SK-MEL-5 (cell line): Measurements from ENCODE around the gene PI4KA. TPM values are rescaled to one million over a fixed set of nuclear protein-coding genes. Genes with fewer than 3 reads are reported as not detected.
"Not testable (repeated sequence)": the region's sequence is repeated elsewhere in the genome, so short reads cannot be mapped to it uniquely, and the experiment has no call there.

Experiments
- DNase-seq: peaks from one replicate; pipeline ENCODE4 v3.0.0-alpha.2; 2016; ENCODE audit warnings: low read depth, low spot score
- in situ Hi-C: cut with HindIII; loops from 2 replicates; pipeline ENCODE4 v1.10.0; 2016; ENCODE audit warnings: low sequenced_read_pairs, high pct_unique_total_duplicates, low pct_unique_long_range_greater_than_20kb
- total RNA-seq: library from RNA; depleted of rRNA; stranded (reverse); fragments of >200 nt; shearing (Covaris generic); gene quantifications from 2 replicates; pipeline ENCODE4 v1.2.3, GENCODE V29; 2014

The PI4KA gene
- total RNA-seq, 1 experiment from 2014 or later = 29.3 TPM

DNA sequence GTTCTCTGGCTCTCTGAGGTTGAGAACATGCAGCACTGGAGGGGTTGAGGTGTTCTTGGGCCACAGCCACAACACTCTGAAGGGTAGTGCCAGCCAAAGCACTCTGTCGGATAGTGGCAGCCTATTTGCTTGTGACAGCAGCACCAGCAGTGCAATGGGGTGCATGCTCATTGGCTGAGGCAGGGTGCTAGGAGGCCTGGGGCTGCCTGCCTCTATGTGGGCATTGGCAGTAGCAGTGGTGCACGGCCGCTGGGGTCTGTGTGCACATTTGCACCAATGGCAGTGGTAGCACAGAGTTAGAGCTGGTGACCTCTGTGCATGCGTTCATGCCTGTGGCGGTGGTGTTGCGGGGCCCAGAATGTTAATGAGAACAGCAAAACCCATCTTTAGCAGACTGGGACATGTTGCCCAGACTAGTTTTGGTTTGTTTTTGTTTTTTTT is 25.4 kb downstream of the PI4KA start:
- in situ Hi-C loops = no loop called here
- no peak for DNase-seq

DNA sequence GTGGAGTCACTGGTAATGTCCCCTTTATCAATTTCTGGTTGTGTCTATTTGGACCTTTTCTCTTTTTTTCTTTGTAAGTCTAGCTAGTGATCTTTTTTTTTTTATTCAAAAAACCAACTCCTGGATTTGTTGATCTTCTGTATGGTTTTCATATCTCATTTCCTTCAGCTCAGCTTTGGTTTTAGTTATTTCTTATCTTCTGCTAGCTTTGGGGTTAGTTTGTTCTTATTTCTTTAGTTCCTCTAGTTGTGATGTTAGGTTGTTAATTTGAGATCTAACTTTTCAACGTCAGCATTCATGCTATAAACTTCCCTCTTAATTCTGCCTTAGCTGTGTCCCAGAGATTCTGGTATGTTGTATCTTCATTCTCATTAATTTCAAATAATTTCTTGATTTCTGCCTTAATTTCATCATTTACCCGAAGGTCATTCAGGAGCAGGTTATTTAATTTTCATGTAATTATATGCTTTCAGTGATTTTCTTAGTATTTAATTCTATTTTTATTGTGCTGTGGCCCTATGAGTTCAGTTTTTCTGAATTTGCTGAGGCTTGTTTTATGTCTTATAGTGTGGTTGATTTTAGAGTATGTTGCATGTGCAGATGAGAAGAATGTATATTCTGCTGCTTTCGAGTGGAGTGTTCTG is 29.0 kb downstream of the PI4KA start:
- in situ Hi-C loops = no loop called here

DNA sequence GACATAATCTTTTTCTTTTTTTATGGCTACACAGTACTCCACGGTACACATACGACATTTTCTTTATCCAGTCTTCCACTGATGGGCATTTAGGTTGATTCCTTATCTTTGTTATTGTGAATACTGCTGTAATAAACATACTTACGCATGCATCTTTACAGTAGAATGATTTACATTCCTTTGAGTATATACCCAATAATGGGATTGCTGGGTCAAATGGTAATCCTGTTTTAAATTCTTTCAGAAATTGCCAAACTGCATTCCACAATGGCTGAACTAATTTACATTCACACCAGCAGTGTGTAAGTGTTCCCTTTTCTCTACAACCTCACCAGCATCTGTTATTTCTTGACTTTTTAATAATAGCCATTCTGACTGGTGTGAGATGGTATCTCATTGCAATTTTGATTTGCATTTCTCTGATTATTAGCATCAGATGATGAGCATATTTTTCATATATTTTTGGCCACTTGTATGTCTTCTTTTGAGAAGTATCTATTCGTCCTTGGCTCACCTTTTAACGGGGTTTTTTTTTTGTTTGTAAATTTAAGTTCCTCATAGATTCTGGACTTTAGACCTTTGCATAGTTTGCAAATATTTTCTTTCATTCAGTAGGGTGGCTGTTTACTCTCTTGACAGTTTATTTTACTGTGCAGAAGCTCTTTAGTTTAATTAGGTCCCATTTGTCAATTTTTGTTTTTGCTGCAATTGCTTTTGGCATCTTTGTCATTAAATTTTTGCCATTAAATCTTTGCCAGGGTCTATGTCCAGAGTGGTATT is 32.0 kb downstream of the PI4KA start:
- in situ Hi-C loops, DNase-seq: not testable (repeated sequence)

More for the DNA sequence above, 29.0 kb downstream of the PI4KA start:
- no peak for DNase-seq

DNA sequence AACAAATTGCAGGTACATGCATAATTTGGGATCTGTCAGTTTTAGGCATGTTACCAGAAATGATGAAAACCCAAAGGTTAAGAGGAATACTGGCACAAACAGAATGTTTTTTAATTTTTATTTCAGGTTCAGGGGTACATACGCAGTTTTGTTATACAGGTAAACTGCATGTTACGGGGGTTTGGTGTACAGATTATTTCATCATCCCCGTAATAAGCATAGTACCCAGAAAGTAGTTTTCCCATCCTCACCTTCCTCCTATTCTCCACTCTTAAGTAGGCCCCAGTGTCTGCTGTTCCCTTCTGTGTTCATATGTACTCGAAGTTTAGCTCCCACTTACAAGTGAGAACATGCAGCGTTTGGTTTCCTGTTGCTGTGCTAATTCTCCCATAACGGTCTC is 33.0 kb downstream of the PI4KA start:
- in situ Hi-C loops = no loop called here
- DNase-seq = no peak

DNA sequence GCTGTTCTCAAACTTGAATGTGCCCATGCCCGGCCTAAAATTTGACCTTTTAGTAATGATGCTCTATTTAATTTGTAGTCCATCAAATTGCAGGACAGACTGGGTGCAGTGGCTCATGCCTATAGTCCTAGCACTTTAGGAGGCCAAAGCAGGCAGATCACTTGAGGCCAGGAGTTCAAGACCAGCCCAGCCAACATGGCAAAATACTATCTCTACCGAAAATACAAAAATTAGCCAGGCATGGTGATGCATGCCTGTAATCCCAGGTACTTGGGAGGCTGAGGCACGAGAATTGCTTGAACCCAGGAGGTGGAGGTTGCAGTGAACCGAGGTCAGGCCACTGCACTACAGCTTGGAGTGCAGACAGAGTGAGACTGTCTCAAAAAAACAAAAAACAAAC is 33.4 kb downstream of the PI4KA start:
- in situ Hi-C loops, DNase-seq: not testable (repeated sequence)

DNA sequence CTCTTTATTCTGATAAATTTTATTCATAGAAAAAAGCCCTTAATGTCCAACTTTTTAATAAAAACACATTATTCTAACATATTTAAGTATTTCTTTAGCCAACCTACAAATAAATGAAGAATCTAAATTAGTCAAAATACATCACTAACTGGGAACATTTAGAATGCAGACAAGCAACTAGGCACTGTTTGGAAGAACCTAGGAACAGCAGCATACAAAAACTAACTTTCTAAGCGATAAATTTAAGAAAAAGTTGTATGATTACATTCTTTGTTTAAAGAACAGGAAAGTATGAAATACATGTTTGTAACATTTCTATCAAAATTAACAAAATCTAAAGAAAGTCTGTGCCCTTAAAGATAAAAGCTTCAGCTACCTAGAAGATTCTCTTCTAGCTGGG is 35.3 kb downstream of the PI4KA start:
- no peak for DNase-seq
- in situ Hi-C loops = no loop called here

DNA sequence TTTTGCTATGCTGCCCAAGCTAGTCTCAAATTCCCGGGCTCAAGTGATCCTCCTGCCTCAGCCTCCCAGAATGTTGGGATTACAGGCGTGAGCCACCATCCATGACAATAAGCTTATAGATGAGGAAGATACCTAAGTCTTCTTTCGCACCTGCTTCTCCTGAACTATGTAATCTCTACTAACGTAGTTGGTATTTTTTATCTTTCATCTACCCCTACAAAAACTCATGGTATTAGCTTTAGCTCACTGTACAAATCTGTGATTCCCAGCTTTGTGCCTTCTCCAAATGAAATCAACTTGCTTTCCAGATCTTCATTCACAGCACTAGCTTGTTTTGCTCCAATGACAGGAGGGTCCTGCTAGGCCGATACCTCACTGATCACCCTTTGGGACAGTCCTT is 36.4 kb downstream of the PI4KA start:
- in situ Hi-C loops = no loop called here
- no peak for DNase-seq

DNA sequence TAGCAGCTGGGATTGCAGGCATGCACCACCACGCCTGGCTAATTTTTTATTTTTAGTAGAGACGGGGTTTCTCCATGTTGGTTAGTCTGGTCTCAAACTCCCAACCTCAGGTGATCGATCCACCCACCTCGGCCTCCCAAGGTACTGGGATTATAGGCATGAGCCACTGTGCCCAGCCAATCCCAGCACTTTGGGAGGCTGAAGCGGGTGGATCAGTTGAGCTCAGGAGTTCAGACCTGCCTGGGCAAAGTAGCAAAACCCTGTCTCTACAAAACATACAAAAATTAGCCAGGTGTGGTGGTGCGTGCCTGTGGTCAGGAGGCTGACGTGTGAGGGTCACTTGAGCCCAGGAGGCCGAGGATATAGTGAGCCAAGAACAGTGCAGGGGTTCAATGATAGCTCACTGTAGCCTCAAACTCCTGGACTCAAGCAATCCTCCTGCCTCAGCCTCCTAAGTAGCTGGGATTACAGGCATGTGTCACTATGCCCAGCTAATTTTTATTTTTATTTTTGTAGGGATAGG is 36.8 kb downstream of the PI4KA start:
- in situ Hi-C loops, DNase-seq: not testable (repeated sequence)

DNA sequence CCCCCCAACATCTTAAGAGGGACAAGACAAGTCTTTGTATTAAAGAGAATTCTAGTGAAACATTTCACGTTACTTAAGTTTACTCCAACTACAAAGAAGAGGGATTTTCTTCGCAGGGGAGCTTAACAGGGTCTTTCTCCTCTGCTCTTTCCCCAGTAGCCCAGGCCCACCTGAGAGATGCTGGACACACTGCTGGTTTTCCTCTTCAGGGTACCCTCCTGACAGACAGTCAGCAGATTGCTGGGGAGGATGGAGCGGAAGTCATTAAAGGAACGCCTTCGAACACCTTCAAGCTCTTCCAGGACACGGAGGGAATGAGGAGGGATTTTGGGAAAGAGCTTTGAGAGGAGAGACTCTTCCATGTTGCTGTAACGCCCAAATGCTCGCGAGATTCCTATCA is 39.1 kb downstream of the PI4KA start:
- no peak for DNase-seq
- in situ Hi-C loops = no loop called here

DNA sequence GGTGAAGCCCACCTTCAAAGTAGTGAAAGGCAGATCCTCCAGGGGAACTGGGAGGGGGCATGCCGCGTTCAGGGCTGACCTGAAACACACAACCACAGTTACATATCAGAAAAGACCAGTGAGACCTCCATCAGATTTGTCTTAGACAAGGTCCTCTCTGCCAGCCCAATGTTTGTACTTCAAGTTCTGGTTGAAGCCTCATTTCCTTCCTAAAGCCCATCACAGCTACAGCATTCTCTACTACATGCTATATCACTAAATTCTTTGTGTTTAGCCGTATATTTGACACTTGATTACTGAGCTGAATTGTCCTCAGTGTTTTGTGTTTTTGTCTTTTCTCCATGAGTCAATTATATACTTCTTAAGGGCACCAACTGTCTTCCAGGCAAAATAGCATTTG is 40.1 kb downstream of the PI4KA start:
- DNase-seq = no peak
- in situ Hi-C loops = no loop called here

DNA sequence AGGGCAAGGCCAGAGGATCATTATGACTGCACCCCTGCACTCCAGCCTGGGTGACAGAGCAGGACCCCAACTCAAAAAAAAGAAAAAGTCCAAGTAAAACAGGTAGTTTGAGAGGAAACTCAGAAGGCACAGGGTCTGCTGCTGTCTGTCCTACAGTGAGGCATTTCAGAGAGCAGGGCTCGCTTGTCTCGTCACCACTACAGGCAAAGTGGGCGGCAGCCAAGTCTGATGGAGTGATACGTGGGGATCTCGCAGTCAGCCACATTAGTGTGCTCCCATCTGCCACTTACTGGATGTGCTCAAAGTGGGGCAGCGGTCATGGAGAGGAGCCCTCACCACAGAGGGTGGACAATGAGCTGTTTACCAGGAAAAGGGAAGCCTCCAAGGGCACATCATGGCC is 42.1 kb downstream of the PI4KA start:
- in situ Hi-C loops = no loop called here
- DNase-seq = no peak

DNA sequence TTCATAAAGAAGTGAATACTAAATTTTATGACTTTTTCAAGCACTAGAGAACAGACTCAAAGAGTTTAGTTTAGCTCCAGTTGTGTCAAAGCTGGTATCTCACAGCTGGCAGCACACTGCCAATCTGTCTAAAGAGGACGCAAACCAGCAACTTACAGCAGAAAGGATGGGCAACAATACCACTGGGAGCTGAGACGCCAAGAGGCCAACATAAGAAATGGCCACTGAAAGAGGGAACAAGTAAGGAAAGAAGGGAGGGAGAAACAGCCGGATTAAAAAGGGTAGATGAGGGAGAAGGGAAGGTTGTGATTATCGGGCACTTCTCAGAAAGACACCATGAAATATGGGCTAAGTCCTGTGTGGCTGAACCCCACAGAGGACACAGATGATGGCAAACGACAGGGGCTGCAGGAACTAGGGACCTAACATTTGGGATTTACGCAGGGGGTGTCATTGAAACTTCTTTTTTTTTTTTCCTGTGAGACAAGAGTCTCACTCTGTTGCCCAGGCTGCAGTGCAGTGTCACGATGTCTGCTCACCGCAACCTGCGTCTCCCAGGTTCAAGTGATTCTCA is 43.0 kb downstream of the PI4KA start:
- in situ Hi-C loops = no loop called here
- no peak for DNase-seq

DNA sequence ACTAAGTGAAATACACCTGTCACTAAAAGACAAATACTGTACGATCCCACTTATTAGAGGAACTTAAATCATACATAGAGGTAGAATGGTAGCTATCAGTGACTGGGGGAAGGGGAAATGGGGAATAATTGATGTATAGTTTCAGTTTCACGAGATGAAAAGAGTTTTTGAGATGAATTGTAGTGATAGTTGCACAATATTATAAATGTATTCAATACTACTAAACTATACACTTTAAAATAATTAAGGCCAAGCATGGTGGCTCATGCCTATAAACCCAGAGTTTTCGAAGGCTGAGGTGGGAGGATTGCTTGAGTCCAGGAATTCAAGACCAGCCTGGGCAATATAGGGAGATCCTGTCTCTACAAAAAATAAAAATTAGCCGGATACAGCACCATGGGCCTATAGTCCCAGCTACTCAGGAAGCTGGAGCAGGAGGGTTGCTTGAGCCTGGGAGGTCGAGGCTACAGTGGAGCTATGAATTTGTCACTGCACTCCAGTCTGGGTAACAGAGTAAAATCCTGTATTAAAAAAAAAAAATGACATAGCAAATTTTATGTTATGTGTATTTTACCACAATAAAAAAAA is 44.3 kb downstream of the PI4KA start:
- in situ Hi-C loops = no loop called here
- no peak for DNase-seq

DNA sequence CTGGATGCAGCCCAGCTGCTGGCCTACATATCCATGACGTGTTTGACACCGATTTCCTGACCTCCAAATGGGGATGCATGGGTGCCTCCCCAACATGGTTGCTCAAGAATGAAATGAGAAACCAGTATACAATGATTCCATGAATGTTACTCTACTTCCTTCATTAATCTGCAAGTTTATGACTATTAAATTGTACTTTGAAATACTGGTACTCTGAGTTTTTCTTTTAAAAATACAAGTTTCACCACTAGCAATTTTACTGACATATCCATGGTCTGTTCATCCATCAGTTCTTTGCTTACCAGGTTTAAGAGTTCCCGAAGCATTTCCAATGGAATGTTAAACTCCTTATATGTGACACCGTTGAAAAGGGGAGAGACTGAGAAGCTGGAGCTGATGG is 45.6 kb downstream of the PI4KA start:
- in situ Hi-C loops = no loop called here
- DNase-seq = no peak

DNA sequence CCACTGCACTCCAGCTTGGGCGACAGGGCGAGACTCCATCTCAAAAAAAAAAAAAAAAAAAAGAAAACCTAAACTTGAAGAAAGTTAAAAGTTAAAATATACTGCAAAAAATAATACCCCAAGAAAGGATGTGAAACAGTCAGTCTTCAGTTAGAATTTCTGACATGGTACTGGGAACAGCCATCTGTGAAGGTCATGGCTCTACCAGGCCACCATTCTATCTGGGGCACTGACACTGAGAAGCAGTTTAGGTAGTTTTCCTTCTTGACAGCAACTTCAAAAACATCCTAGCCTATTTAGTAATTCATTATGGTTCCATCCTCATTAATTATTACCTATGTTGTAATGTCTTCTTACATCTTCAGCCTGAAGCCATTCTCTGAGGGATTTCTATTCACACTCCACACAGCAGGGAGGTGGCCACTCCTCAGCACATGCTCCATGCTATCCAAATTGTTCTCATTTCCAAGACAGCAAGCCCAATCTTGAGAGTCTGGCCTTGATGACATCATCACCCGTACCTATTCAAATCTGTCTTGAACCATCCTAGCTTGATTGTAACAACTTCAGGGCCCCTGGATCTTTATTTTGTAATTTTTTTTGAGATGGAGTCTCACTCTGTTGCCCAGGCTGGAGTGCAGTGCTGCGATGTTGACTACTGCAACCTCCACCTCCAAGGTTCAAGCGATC is 46.5 kb downstream of the PI4KA start:
- DNase-seq = no peak
- in situ Hi-C loops = no loop called here

DNA sequence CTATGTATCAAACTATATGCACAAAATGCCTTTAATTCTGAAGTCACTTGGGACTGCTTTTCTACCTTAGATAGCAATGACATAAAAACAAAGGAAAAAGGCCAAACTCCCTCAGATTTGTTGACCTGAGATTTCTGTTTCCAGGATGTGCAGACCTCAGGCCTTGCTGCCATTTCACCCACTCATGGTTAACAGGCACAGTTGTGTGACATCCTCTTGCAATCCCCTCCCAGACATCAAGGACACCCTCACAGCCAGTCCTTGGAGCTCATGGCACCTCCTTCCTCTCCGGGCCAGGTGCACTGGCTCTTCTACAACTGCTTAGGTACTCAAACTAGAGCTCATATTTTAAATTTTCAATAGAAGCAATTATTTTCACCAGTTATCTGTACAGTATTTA is 47.4 kb downstream of the PI4KA start:
- in situ Hi-C loops = no loop called here
- no peak for DNase-seq

DNA sequence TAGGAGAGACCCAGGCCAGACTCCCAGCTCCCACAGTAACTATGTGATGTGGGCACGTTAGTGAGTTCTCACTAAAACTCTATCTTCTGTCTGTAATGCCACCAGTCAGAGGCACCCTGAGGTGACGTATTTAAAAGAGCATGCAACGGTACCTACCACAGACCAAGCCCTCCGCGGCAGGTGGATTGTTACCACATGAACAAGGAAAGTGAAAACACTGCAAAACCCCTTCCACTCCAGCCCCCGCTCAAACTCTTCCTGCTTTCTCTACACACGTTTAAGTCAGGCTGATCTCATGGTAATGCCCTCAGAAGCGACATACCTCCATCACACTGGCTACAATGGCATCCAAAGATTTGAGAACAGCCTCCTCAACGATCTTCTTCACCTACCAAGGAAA is 48.0 kb downstream of the PI4KA start:
- DNase-seq = no peak
- in situ Hi-C loops = no loop called here
